ENCODE results near the gene SLC36A1.

SLC36A1 gene

GRCh38 chr5:151534350-151534749, 86.9 kb downstream of the SLC36A1 start:
- DNase-seq (ENCODE audit: low read depth) = no peak

GRCh38 chr5:151537044-151537443, 89.6 kb downstream of the SLC36A1 start:
- DNase-seq (ENCODE audit: low read depth) = no peak

GRCh38 chr5:151541571-151541970, 94.2 kb downstream of the SLC36A1 start:
- no peak for DNase-seq (ENCODE audit: low read depth)

Data from activated T-helper 9 cell treated with anti-CD3 and anti-CD28 coated beads, Interleukin-2, amount 50 U/mL, for 16 hours (primary cell).